Suprapubic skin (tissue), 3 donors: ENCODE measurements around the gene CCDC174.

ENCODE experiments used
- EP300 ChIP-seq: sonication (generic); formaldehyde crosslinking; IDR thresholded peaks from one replicate; pipeline ENCODE4 v1.6.1; 2017; ENCODE audit warnings: antibody characterized with exemption
- POLR2A ChIP-seq, 2 donors: fragments of 450-650 bp; IDR thresholded peaks; one replicate each; pipeline ENCODE4 v1.6.1; 2017; ENCODE audit warnings: antibody characterized with exemption in 2 of 2, mild to moderate bottlenecking in 2 of 2, moderate library complexity in 2 of 2
- TF ChIP-seq, protein P1 (sequence below), 2 donors: fragments of 200-600 bp in 1 of 2; fragments of 450-650 bp in 1 of 2; sonication (generic) in 1 of 2; IDR thresholded peaks; one replicate each; pipeline ENCODE4 v1.5.1; 2016 to 2019; ENCODE audit warnings: antibody characterized with exemption in 2 of 2, mild to moderate bottlenecking in 1 of 2, moderate library complexity in 1 of 2

DNA sequence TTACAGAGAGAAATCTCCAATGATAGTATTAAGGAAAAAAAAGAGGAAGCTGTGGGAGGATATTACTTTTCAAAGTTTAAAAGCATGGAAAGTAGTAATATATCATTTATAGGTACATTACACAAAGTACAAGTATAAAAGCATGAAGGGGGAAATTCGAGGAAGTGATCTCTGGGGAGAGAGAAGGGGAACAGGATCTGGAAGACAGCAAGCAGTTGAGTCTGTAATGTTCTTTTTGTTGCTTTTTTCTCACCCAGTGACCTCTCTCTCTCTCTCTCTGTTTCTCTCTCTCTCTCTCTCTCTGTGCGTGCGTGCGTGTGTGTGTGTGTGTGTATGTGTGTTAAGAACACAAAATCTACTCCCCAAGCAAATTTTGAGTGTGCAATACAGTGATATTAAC is 33.6 kb downstream of the CCDC174 start:
- TF ChIP-seq, protein P1, sequence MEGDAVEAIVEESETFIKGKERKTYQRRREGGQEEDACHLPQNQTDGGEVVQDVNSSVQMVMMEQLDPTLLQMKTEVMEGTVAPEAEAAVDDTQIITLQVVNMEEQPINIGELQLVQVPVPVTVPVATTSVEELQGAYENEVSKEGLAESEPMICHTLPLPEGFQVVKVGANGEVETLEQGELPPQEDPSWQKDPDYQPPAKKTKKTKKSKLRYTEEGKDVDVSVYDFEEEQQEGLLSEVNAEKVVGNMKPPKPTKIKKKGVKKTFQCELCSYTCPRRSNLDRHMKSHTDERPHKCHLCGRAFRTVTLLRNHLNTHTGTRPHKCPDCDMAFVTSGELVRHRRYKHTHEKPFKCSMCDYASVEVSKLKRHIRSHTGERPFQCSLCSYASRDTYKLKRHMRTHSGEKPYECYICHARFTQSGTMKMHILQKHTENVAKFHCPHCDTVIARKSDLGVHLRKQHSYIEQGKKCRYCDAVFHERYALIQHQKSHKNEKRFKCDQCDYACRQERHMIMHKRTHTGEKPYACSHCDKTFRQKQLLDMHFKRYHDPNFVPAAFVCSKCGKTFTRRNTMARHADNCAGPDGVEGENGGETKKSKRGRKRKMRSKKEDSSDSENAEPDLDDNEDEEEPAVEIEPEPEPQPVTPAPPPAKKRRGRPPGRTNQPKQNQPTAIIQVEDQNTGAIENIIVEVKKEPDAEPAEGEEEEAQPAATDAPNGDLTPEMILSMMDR (IDR thresholded peaks at IDR 0.05), result no peak
- TF ChIP-seq POLR2A (IDR thresholded peaks at IDR 0.05), result no peak
- no peak for TF ChIP-seq EP300
